Cardiac septum (tissue), 1 donor: ENCODE measurements around the gene SH2D4B. TPM values are rescaled to one million over a fixed set of nuclear protein-coding genes. Genes with fewer than 3 reads are reported as not detected.
"Not testable (repeated sequence)": the region's sequence is repeated elsewhere in the genome, so short reads cannot be mapped to it uniquely, and the experiment has no call there.

Experiments used
- DNase-seq: peaks from one replicate; pipeline ENCODE4 v3.0.0-alpha.2; 2020; ENCODE audit warnings: low spot score
- intact Hi-C: fragments of 100-400 bp; cut with DNase I; formaldehyde crosslinking; loops from one replicate; pipeline ENCODE4 v1.14.0; 2022
- total RNA-seq: library from RNA; stranded (reverse); fragmentation: NEBNext Ultra II Directional; extraction: Animal tissue kit (Norgen Biotek cat#: 25700); gene quantifications from one replicate; pipeline ENCODE4 v1.2.1, GENCODE V29; 2021
- donor health status: DM: no; HTN: no; CAD: no.

Gene SH2D4B
- total RNA-seq, 1 donor from 2014 or later = not detected

GRCh38 chr10:80519936-80520650 is 17.6 kb upstream of the SH2D4B start:
- no peak for DNase-seq
- intact Hi-C loops = no loop called here

- no peak for DNase-seq
- intact Hi-C loops = no loop called here
Measured at GRCh38 chr10:80520661-80521470, 16.8 kb upstream of the SH2D4B start.

- no peak for DNase-seq
- intact Hi-C loops = no loop called here
Measured at GRCh38 chr10:80522756-80523363, 14.8 kb upstream of the SH2D4B start.

GRCh38 chr10:80523773-80524172 is 13.9 kb upstream of the SH2D4B start:
- no peak for DNase-seq
- intact Hi-C loops = no loop called here

- intact Hi-C loops = no loop called here
- no peak for DNase-seq
Measured at GRCh38 chr10:80524190-80524909, 13.4 kb upstream of the SH2D4B start.

- intact Hi-C loops = no loop called here
Measured at GRCh38 chr10:80526218-80526617, 11.5 kb upstream of the SH2D4B start.

GRCh38 chr10:80526742-80527141 is 11.0 kb upstream of the SH2D4B start:
- intact Hi-C loops = no loop called here

More at GRCh38 chr10:80526218-80526617, 11.5 kb upstream of the SH2D4B start:
- DNase-seq = no peak

GRCh38 chr10:80528185-80528700 is 9.5 kb upstream of the SH2D4B start:
- intact Hi-C loops = no loop called here
- no peak for DNase-seq

More at GRCh38 chr10:80526742-80527141, 11.0 kb upstream of the SH2D4B start:
- no peak for DNase-seq

- DNase-seq = no peak
- intact Hi-C loops = no loop called here
Measured at GRCh38 chr10:80528901-80529300, 8.8 kb upstream of the SH2D4B start.

- DNase-seq = no peak
- intact Hi-C loops = no loop called here
Measured at GRCh38 chr10:80529604-80530003, 8.1 kb upstream of the SH2D4B start.

- DNase-seq = no peak
Measured at GRCh38 chr10:80530251-80530650, 7.5 kb upstream of the SH2D4B start.

GRCh38 chr10:80530816-80531215 is 6.9 kb upstream of the SH2D4B start:
- no peak for DNase-seq
- intact Hi-C loops = no loop called here

More at GRCh38 chr10:80530251-80530650, 7.5 kb upstream of the SH2D4B start:
- intact Hi-C loops = no loop called here

GRCh38 chr10:80532571-80532970 is 5.1 kb upstream of the SH2D4B start:
- intact Hi-C loops = no loop called here
- peak; percentile 55 for DNase-seq

GRCh38 chr10:80534059-80534458 is 3.6 kb upstream of the SH2D4B start:
- DNase-seq, intact Hi-C loops: not testable (repeated sequence)

GRCh38 chr10:80534646-80535045 is 3.1 kb upstream of the SH2D4B start:
- intact Hi-C loops = not testable (repeated sequence)
- DNase-seq = peak; percentile 9

- intact Hi-C loops = no loop called here
- DNase-seq = peak; percentile 91
Measured at GRCh38 chr10:80535671-80536360, 1.9 kb upstream of the SH2D4B start.

- no peak for DNase-seq
- intact Hi-C loops = no loop called here
Measured at GRCh38 chr10:80536361-80536835, 1.3 kb upstream of the SH2D4B start.

- intact Hi-C loops = no loop called here
- no peak for DNase-seq
Measured at GRCh38 chr10:80537086-80537735, 491 bp upstream of the SH2D4B start.
